A673 (cell line): ENCODE data around the gene GOSR2.

Experiments
- CTCF ChIP-seq: fragments of 300-800, 200-600 bp; sonication (generic); conservative IDR thresholded peaks from 2 replicates; pipeline ENCODE4 v1.5.1; 2017; ENCODE audit warnings: low read depth, mild to moderate bottlenecking, antibody characterized with exemption, low read length, moderate library complexity, mixed read lengths
- EZH2 ChIP-seq: fragments of 200-600 bp; sonication (generic); IDR thresholded peaks from 2 replicates; pipeline ENCODE4 v1.6.1; 2017; ENCODE audit warnings: borderline replicate concordance, low read depth, mild to moderate bottlenecking, mixed read lengths, antibody characterized with exemption, low read length; ENCODE audit not compliant: poor library complexity, severe bottlenecking

DNA sequence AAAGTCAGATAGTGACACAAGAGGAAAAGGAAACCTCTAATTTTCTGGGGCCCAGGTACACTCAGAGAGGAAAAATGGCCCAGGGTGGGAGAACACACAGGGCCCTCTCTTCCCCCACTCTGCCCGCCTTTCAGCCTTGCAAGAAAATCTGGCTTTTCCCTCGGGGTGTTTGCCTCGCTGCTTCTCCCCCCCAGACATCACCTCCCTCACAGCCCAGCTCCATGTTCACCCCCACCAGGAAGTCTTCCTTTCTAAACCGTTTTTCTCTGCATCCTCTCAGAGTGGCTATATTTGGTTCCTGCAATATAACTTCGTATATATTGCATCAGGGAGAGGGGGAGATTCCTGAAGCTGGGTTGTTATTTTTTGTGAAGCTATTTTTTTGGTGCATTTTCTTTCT lies 28.7 kb downstream of the GOSR2 start:
- no peak for TF ChIP-seq EZH2
- TF ChIP-seq CTCF = no peak
